ENCODE data around the gene STOML2.

STOML2 gene

GRCh38 chr9:35067056-35067455 is 35.9 kb downstream of the STOML2 start:
- H3K27ac ChIP-seq (ENCODE audit: low read depth, low read length), result no peak overlapping the region
- peaks cover 62% of the 10 kb centered on the region for H3K36me3 ChIP-seq (ENCODE audit: insufficient read depth, low read length)
- H3K4me3 ChIP-seq (ENCODE audit: low read depth in 1 of 2, low read length in 2 of 2), result no peak overlapping the region
- H3K27me3 ChIP-seq (ENCODE audit: control insufficient read depth in 1 of 2, insufficient read depth in 2 of 2, low read length in 2 of 2), result no peaks in the 10 kb centered on the region
- H3K4me1 ChIP-seq (ENCODE audit: insufficient read depth, low read length), result peaks cover 40% of the 10 kb centered on the region
- H3K9me3 ChIP-seq (ENCODE audit: low read length), result no peaks in the 10 kb centered on the region
- H3K9ac ChIP-seq (ENCODE audit: low read length), result no peak overlapping the region

- H3K4me1 ChIP-seq (ENCODE audit: insufficient read depth, low read length), result no peaks in the 10 kb centered on the region
- no peaks in the 10 kb centered on the region for H3K9me3 ChIP-seq (ENCODE audit: low read length)
- H3K36me3 ChIP-seq (ENCODE audit: insufficient read depth, low read length), result peaks cover 96% of the 10 kb centered on the region
- no peak overlapping the region for H3K27ac ChIP-seq (ENCODE audit: low read depth, low read length)
- no peak overlapping the region for H3K9ac ChIP-seq (ENCODE audit: low read length)
- H3K27me3 ChIP-seq (ENCODE audit: control insufficient read depth in 1 of 2, insufficient read depth in 2 of 2, low read length in 2 of 2), result no peaks in the 10 kb centered on the region
- H3K4me3 ChIP-seq (ENCODE audit: low read depth in 1 of 2, low read length in 2 of 2), result no peak overlapping the region
These were observed 42.3 kb downstream of the STOML2 start for GRCh38 chr9:35060548-35061207.

- no peak overlapping the region for H3K9ac ChIP-seq (ENCODE audit: low read length)
- no peak overlapping the region for H3K27ac ChIP-seq (ENCODE audit: low read depth, low read length)
- H3K9me3 ChIP-seq (ENCODE audit: low read length), result no peaks in the 10 kb centered on the region
- no peaks in the 10 kb centered on the region for H3K4me1 ChIP-seq (ENCODE audit: insufficient read depth, low read length)
- H3K36me3 ChIP-seq (ENCODE audit: insufficient read depth, low read length), result peaks cover 91% of the 10 kb centered on the region
- no peak overlapping the region for H3K4me3 ChIP-seq (ENCODE audit: low read depth in 1 of 2, low read length in 2 of 2)
- no peaks in the 10 kb centered on the region for H3K27me3 ChIP-seq (ENCODE audit: control insufficient read depth in 1 of 2, insufficient read depth in 2 of 2, low read length in 2 of 2)
These were observed 43.5 kb downstream of the STOML2 start for GRCh38 chr9:35059438-35059837.

GRCh38 chr9:35057271-35057620 is 45.7 kb downstream of the STOML2 start:
- Histone ChIP-seq H3K4me1 (ENCODE audit: insufficient read depth, low read length) (no peaks in the 10 kb centered on the region), H3K4me3 (ENCODE audit: low read depth in 1 of 2, low read length in 2 of 2) (no peak overlapping the region), H3K27me3 (ENCODE audit: control insufficient read depth in 1 of 2, insufficient read depth in 2 of 2, low read length in 2 of 2) (no peaks in the 10 kb centered on the region), H3K36me3 (ENCODE audit: insufficient read depth, low read length) (peaks cover 72% of the 10 kb centered on the region), H3K9me3 (ENCODE audit: low read length) (no peaks in the 10 kb centered on the region), H3K9ac (ENCODE audit: low read length) (no peak overlapping the region), H3K27ac (ENCODE audit: low read depth, low read length) (no peak overlapping the region)

- Histone ChIP-seq H3K4me1 (ENCODE audit: insufficient read depth, low read length) (no peaks in the 10 kb centered on the region), H3K27me3 (ENCODE audit: control insufficient read depth in 1 of 2, insufficient read depth in 2 of 2, low read length in 2 of 2) (no peaks in the 10 kb centered on the region), H3K4me3 (ENCODE audit: low read depth in 1 of 2, low read length in 2 of 2) (no peak overlapping the region), H3K9me3 (ENCODE audit: low read length) (no peaks in the 10 kb centered on the region), H3K27ac (ENCODE audit: low read depth, low read length) (no peak overlapping the region), H3K36me3 (ENCODE audit: insufficient read depth, low read length) (peaks cover 70% of the 10 kb centered on the region), H3K9ac (ENCODE audit: low read length) (no peak overlapping the region)
These were observed 46.2 kb downstream of the STOML2 start for GRCh38 chr9:35056571-35057270.

GRCh38 chr9:35054871-35055644 is 47.9 kb downstream of the STOML2 start:
- H3K9ac ChIP-seq (ENCODE audit: low read length), result no peak overlapping the region
- no peak overlapping the region for H3K27ac ChIP-seq (ENCODE audit: low read depth, low read length)
- H3K9me3 ChIP-seq (ENCODE audit: low read length), result no peaks in the 10 kb centered on the region
- H3K4me1 ChIP-seq (ENCODE audit: insufficient read depth, low read length), result peaks cover 5% of the 10 kb centered on the region
- peaks cover 53% of the 10 kb centered on the region for H3K36me3 ChIP-seq (ENCODE audit: insufficient read depth, low read length)
- H3K4me3 ChIP-seq (ENCODE audit: low read depth in 1 of 2, low read length in 2 of 2), result no peak overlapping the region
- H3K27me3 ChIP-seq (ENCODE audit: control insufficient read depth in 1 of 2, insufficient read depth in 2 of 2, low read length in 2 of 2), result no peaks in the 10 kb centered on the region

DNA sequence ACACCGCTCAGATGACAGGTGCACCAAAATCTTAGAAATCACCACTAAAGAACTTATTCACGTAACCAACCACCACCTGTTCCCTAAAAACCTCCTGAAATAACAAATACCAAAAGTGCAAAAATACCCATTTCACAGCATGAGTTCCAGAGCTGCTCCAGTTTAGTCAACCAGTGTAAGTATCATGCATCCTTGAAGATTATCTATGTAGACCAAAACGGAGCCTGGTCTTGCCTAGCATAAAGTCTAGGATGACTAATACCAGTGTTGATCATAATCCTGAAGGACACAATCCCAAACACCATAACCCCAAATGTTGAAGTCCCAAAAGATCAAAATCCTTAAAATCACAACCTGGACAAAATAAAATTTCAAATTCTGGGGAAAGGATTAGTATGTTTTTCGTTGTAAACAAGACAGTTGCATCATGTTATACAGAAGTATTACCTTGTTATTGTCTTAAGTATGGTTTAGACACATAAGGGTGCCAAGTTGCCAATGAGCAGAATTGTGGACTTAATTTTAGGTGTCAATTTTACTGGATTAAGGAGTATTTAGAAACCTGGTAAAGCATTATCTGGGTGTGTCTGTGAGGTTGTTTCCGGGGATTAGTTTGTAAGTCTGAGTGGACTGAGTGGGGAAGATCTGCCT is 48.6 kb downstream of the STOML2 start:
- Histone ChIP-seq H3K4me1 (ENCODE audit: insufficient read depth, low read length) (peaks cover 5% of the 10 kb centered on the region), H3K4me3 (ENCODE audit: low read depth in 1 of 2, low read length in 2 of 2) (no peak overlapping the region), H3K27me3 (ENCODE audit: control insufficient read depth in 1 of 2, insufficient read depth in 2 of 2, low read length in 2 of 2) (no peaks in the 10 kb centered on the region), H3K9ac (ENCODE audit: low read length) (no peak overlapping the region), H3K36me3 (ENCODE audit: insufficient read depth, low read length) (peaks cover 51% of the 10 kb centered on the region), H3K9me3 (ENCODE audit: low read length) (no peaks in the 10 kb centered on the region), H3K27ac (ENCODE audit: low read depth, low read length) (no peak overlapping the region)

GRCh38 chr9:35051069-35051967 is 51.6 kb downstream of the STOML2 start:
- H3K36me3 ChIP-seq (ENCODE audit: insufficient read depth, low read length), result peaks cover 38% of the 10 kb centered on the region
- H3K9me3 ChIP-seq (ENCODE audit: low read length), result no peaks in the 10 kb centered on the region
- H3K9ac ChIP-seq (ENCODE audit: low read length), result no peak overlapping the region
- no peak overlapping the region for H3K27ac ChIP-seq (ENCODE audit: low read depth, low read length)
- H3K4me1 ChIP-seq (ENCODE audit: insufficient read depth, low read length), result peaks cover 5% of the 10 kb centered on the region
- H3K27me3 ChIP-seq (ENCODE audit: control insufficient read depth in 1 of 2, insufficient read depth in 2 of 2, low read length in 2 of 2), result no peaks in the 10 kb centered on the region
- no peak overlapping the region for H3K4me3 ChIP-seq (ENCODE audit: low read depth in 1 of 2, low read length in 2 of 2)

All from muscle layer of colon (tissue), 2 donors.